Measurements from ENCODE around the gene WIZ.

GRCh38 chr19:15428956-15429824 is 20.6 kb downstream of the WIZ start:
- no peak for TF ChIP-seq CTCF (IDR thresholded peaks at IDR 0.05)
- TF ChIP-seq EZH2 (IDR thresholded peaks at IDR 0.05; ENCODE audit: borderline replicate concordance, insufficient read depth, low read depth, low read length, poor library complexity, severe bottlenecking): no peak

All from B cell (primary cell).